HG02763 (cell line): ENCODE measurements around the gene RALGPS2.

ENCODE experiments used
- ATAC-seq: cut with Tn5 transposase; IDR thresholded peaks from one replicate; pipeline ENCODE4 v1.9.1; 2021; ENCODE audit warnings: mild to moderate bottlenecking, moderate library complexity; ENCODE audit not compliant: unreplicated experiment

The RALGPS2 gene

DNA sequence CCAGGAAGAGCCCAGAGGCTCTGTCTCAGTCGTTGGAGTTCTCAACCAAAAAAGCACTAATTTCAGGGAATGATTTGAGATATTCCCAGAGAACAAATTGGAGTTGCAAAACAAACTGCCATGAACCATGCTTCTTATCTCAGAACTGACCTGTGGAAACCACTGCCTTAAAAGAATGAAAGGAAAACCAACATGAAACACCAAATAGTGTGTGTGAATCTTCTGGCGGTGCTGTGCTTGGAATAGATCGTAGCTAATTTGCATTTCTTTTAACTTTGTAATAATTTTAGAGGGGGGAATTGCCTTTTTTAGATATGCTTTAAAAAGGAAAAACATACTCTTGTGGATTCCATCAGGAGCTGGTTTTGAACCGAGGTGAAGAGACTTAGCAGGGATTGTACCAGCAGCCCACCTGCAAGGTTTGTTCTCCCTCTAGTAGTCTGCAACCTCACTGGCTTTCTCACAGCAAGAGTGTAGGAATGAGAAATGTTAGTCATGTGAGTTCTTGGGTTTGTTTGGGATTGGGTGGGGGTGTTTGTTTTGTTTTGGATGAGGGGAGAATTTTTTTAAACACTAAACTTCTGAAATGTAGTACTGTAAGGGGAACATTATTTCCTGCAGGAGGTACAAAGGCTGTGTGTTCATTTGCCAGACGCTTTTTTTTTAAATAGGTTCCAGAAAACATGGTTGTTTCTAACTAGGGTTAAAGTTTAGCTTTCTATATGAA is 191.6 kb downstream of the RALGPS2 start:
- no peak for ATAC-seq

DNA sequence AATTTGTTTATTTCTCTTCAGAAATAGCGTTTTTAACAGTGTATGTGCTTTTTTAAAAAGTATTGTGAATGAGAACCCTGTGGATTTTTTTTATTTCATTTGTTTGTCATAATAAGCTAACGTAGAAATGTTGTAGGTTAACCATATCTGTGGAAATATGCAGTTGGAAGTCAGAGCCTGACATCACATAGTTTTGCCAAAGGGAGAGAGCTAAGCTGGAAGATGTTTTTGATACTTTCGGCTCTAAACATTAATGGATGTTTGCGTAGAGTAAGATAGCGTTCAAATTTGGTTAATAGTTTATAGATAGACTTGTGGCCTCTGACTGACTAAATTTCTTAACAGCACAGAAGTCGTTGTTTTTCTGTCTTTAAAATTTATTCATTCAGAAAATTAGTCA is 193.3 kb downstream of the RALGPS2 start:
- ATAC-seq = no peak

DNA sequence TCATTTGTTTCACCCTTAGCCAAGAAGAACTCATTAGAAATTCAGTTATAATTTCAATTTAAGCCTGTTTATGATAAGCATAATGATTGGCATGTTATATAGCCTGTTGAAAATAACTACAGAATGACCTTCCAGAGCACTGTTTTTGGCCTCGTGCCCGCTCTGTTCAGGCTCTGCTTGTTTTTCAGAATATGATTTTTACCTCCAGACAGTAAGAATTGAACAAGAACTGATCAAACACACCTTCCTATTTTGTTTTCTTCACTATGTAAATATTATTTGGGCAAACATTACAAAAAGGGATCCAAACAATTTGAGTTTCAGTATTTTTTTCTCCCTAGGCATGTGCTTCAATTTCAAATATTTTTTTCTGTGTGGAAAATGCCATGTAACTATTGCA is 193.9 kb downstream of the RALGPS2 start:
- no peak for ATAC-seq

DNA sequence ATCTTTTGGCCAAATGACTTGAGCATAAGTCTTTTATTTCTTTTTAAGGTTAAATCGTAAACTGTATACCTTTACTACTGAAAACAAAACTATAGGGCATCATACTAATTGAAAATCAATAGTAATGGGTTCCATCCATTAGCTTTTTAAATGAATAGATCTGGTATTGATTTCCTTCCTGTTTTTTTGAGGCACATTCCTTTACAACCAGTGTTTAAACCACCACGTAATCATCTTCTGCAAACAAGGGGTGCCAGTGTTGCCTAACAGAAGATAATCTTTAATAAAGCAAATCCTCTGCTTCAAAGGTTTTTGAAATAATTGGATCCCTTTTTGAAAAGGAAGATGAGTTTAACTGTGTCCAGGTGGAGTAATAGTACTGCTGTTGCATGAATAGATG is 194.5 kb downstream of the RALGPS2 start:
- no peak for ATAC-seq

DNA sequence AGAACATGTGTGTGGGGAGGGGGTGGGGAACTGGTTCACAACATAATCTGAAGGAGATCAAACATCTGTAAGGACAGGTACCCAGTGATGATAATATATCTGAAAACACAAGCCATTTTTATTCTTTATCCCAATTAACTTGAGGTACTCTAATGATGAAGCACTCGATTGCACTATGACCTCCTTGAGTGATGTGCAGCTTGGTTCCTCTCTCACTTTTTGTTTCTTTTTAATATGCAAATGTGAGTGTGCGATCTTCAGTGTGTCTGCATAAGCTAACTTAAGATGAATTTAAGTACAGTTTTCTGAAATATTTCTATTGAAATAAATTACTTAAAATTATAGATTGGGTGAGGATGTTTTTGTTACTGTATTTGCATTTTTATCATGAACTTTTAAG is 196.5 kb downstream of the RALGPS2 start:
- ATAC-seq = no peak

DNA sequence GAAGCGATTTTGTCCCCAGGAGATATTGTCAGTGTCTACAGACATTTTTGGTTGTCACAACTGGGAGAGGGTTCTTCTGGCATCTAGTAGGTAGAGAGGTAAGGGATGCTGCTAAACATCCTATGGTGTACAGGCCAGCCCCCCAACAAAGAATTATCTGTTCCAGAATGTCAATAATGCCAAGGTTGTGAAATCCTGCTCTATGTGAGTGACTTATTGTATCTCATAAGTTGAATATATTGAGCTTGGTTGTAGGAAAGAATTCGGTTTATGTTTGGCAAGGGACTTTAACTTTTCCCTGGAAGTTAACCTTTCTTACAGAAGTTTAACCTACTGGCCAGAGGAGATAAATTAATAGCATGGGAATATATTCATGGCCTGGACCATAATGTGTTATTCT is 198.5 kb downstream of the RALGPS2 start:
- no peak for ATAC-seq

DNA sequence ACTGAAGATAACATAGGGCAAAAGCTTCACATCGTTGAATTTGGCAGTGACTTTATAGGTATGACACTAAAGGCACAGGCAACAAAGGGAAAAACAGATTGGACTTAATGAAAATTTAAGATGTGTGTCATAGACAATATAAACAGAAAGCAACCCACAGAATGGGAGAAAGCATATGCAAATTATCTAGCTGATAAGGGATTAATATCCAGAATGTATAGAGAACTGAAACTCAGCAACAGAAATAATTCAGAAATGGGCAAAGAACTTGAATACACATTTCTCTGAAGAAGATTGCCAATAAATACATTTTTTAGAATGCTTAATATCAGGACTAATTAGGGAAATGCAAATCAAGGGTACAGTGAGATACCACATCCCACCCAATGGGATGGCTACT is 201.0 kb downstream of the RALGPS2 start:
- ATAC-seq = no peak

DNA sequence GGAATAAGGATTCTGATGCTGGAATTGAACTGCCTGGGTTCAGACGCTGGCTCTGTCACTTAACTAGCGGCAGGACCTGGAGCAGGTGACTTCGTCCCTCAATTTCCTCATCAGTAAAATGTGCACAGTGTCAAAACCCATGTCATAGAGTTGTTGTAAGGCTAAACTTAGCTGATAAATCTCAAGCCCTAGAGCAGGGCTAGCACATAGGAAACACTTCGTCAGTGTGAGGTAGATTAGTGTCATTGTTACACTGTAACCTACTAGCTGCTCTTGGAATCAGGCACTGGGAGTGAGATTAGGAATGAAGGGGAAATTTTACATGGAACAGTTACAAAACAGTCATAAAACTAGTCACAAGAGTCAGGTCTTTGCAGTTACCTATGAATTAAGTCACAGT is 202.0 kb downstream of the RALGPS2 start:
- no peak for ATAC-seq

DNA sequence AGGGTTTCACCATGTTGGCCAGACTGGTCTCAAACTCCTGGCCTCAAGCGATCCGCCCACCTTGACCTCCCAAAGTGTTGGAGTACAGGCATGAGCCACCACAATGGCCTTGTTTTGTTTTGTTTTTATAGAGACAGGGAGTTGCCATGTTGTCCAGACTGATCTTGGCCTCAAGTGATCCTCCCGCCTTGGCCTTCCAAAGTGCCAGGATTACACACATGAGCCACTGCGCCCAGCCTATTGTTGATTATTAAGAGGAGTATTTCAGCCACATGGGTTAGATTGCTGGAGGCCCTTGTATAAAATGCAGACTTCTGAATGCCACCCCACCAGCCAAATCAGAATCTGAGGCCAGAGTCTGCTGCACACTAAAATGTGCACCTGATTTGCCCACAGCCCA is 203.0 kb downstream of the RALGPS2 start:
- no peak for ATAC-seq

DNA sequence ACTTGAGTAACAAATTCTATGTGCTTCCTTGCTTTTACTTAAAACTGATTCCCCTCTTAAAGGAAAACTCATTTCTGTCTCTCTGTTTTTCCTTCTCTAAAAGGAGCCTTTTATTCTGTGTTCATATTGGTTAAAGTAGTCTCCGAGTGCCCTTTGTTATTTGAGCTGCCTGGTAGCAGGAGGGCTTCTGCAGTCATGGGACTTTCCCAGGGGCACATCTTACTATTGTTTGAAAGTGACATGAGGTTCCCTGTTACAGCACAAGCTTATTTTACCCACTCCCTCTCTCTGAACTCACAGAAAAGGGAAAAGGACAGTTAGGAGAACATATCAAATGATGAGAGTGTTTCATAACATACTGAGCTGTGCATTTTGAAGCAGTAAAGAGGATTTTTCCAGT is 203.9 kb downstream of the RALGPS2 start:
- no peak for ATAC-seq

DNA sequence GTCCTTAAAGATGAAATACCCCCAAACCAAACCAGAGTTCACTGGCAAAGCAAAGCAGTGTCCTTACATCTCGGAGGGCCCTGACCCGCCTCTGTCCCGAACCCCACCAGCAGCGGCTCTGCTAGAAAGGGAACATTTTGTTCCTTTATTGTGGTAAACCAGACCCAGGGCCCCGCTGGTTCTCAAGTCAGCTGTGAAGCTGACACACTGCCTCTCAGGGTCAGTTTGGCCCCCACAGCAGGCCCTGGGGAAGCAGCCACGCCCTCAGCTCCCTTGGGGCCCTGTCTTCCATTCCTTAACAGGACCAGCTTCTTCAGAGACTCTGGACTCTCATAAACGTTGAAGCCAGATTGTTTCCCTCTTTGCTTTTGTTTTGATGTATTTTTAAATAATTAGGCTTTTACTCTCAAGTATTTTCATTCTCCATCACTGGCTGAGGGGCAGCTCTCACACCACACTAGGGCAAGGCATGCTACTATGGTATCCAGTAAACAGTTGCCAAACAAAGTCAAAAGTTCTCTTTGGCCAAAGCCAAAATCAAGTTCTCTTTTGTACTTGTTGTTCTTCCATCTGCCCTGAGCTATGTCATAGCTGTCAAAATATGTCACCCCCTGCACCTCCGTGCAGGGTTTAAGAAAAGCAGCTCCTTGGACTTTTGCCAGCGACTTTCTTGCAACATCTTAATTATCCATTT is 207.0 kb downstream of the RALGPS2 start:
- ATAC-seq = no peak

DNA sequence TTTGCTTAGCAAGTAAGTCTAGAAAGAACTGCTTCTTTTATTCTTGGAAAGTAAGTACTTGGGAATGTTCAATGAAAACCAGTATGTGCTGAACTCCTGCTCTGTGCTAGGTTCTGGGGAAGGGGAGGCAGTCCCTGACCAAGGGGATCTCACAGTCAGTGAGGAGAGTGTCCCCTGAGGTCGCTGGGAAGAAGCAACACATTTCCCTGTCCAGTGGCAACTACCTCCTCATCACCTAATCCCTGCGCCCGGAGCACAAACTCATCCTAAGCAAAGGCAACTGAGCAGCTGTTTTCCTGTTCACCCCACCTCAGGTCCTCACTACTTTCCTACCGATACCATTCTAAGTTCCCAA is 207.5 kb downstream of the RALGPS2 start:
- ATAC-seq = no peak

DNA sequence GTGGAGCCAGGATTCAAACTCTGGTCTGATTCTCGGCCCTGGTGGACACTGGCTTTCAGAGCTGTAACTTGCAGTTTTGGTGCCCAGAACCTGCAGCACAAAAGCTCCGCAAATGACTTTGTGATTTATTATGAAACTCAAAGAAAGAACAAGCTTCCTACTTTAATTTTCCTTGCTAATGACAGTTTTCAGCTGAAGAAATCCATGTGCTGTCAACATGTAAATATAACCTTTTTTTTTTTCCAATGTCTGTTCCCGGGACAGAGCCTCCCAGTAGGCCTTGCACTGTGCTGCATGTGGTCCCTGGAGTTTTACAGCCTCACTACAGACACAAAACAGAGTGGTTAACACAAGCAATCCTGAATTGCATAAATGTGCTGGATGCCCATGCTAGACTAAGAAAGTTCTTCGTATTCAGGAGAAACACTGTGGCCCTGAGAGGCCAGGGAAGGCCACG is 208.1 kb downstream of the RALGPS2 start:
- no peak for ATAC-seq

DNA sequence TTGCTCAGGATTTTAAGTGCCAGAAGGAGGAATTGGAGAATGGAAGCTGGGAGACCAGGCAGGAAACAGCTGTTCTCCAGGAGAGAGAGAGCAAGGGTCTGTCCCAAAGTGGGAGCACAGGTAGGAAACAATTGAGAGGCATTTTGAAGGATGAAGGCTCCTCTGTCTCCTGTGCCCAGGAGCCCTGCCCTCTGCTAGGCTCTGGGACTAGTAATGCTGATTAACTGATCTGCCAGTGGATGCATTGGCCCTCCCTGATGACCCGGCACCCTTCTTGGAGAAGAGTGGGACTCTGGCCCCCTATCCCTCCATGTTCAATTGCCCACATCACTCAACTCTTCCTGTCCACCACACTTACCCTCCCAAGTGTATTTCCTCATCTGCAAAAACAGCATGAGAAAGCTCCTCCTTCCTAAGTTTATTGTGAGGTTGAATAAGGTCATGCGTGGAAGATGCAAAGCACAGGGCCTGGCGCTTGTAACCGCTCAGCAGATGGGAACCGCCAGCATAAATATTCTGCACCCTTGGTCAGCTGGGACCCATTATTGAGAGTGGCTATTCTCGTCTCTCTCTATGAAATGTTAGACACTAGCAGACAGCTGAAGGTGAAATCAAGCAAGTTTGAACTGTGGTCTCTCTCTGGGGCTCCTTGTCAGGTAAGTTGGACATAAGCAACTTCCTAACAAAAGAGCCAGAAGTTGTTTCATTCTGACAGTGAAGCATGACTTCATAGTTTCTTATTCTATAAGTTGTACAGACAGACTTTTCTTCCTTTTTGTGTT is 208.9 kb downstream of the RALGPS2 start:
- ATAC-seq = no peak

DNA sequence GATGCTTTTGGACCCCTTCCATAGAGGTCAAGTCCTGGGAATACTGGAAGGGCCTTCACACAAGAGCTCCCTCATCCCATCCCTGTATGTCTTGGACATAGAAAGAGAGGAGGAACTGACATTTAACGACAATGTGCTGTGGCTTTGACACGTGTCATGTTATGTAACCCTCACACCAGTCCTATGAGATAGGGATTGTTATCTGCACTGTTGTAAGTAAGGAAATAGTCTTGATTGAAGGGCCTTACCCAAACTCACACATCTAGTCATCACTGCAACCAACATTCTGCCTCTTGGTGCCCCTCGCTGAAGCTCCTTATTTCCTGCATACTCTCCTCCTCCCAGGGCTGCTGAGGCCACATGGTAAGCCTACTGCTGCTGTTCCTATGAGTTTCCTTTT is 209.5 kb downstream of the RALGPS2 start:
- no peak for ATAC-seq

DNA sequence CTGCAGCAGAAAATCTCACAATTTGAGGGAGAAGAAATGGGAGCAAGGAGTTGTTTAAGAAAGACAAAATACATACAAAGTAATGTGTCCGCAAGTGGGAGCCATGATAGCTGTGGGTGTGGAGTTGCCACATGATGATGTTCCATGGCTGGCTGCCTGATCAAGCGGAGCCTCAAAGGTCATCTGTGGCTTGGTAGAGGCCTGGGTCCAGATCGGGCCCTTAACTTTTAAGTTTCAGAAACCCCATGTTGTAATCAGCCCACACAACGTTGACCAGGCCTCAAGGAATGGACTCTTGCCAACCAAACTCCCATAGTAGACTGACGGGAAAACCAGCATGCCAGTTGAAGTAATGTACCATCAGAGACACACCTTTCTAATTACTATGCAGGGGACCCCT is 210.6 kb downstream of the RALGPS2 start:
- ATAC-seq = no peak

DNA sequence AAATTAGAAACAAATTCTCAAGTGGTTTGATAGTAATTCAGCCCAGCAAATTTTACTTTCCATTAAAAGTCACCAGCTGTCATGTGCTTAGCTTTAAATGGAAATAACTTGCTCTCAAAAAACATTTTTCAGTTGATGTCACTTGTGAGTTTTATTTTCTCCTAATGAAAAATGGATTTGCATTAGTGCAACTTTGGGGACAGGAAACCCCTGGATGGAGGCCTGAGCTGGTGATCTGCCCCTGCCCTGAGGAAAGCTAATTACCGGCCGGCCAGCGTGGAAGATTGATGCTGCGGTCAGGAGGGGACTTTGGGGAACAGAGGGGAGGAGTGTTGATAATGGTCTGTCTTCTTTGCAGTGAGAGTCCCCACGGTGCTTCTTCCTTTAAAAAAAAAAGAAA is 212.7 kb downstream of the RALGPS2 start:
- no peak for ATAC-seq

DNA sequence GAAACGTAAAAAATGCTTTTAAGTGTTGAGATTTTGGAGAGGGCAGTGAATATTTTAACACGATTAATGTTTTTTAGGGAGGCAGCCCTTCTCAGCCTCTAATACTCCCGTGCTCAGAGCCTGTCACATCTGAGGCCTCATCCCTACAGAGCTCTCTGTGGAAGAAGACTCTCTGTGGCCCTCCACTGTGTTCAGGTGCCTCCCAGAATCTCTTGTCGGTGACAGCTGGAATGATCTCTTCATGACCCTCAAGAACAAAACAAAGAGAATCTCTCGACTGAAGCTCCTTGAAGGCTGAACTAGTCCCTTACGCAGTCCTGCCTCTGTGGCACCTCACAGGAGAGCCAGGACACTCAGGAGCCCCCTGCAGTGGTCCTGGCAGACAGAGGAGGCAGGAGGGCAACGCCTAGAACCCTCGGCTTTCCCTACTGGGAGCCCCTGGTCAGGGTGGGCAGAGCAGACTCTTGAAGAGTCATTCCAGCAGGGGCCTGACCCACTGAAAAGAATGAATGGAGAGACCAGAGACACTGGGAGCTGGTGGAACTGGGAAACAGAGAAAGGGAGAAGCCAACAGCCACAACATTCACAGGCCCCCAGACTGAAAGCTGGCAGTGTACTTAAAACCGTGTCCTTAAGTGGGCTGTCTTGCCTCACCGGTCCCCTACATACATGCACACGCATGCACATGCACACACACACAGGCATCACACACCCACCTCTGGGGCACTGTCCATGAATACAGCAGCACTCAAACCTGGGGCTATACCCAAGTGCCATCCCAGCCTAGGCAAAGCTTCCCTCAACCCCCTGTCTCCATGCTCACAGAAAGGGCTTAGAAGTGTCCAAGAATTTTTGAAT is 213.3 kb downstream of the RALGPS2 start:
- no peak for ATAC-seq

DNA sequence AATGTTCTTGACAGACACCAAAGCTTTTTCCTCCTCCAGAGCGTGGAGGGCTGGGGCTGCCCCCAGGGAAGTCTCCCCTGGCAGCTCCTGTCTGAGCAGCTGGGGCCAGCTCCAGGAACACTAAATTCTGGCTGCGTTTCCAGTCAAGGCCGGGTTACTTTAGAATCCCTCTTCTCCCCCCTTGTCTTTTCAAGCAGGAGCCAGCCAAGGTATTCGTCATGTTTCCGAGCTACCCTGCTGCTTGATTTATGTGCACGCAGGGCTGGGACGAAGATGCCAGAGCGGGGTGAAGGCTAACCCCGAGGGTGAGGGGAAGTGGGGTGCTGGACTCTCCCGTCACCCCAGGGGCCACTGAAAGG is 213.9 kb downstream of the RALGPS2 start:
- no peak for ATAC-seq

DNA sequence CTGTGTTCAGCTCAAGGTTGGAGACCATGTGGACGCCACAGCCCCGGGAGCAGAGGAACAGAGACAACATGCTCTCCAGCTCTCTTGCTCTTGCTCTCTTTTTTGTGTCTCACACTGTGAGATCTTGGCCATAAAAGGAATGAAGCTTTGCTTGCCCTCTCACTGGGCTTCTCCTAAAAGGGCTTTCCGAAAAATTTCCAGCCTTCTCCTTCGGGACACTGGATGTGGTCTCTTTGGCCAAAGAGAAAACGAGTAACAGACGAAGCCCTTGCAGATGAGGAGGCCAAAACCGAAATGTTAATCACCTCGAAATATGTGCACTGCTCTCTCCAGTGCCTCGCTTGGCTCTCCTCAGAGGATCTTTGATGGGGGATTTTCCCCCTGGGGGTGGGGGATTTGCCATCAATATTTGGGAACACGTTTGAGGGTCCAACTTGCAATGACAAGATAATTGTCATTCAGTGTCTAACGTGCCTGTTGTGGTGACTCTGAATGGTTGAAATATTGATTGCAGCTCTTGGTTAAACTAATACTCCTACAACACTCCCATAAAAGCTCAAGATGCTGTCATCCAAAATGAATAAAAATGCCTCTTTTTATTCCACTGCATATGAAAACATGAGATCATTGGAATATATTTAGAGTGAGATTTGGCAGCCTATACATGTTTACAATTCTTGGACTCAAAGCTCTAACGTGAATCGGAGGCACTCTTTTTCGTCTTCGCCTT is 214.5 kb downstream of the RALGPS2 start:
- ATAC-seq = no peak
